ENCODE measurements around the gene GRIK4.
A peak's percentile ranks its signal among the peaks of the same experiment; 100 is the strongest.

GRIK4 gene

GRCh38 chr11:120681434-120682331, 170.1 kb downstream of the GRIK4 start:
- DNase-seq = no peak

- DNase-seq = no peak
Observed at GRCh38 chr11:120682332-120682649, 170.7 kb downstream of the GRIK4 start.

DNA sequence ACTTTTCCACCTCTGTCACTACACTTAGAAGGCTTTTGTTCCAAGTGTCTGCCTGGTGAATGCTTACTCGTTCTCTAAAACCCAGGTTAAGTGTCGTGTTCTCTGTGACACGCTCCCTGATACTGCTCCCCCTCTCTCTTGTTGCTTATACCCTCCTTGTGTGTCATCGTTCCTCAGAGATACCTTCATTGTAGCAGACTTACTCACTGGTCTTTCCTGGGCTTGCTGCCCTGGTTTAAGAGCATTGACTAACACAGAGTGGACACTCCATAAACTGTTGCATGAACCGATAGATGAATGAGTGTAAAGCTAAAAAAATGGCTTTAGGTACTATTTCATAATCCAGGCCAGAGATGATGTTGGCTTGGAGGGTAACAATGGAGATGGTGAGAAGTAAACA, 171.3 kb downstream of the GRIK4 start:
- DNase-seq = peak; percentile 18

- DNase-seq = no peak
Observed at GRCh38 chr11:120686516-120686915, 175.0 kb downstream of the GRIK4 start.

GRCh38 chr11:120688163-120688562, 176.6 kb downstream of the GRIK4 start:
- DNase-seq = no peak

DNA sequence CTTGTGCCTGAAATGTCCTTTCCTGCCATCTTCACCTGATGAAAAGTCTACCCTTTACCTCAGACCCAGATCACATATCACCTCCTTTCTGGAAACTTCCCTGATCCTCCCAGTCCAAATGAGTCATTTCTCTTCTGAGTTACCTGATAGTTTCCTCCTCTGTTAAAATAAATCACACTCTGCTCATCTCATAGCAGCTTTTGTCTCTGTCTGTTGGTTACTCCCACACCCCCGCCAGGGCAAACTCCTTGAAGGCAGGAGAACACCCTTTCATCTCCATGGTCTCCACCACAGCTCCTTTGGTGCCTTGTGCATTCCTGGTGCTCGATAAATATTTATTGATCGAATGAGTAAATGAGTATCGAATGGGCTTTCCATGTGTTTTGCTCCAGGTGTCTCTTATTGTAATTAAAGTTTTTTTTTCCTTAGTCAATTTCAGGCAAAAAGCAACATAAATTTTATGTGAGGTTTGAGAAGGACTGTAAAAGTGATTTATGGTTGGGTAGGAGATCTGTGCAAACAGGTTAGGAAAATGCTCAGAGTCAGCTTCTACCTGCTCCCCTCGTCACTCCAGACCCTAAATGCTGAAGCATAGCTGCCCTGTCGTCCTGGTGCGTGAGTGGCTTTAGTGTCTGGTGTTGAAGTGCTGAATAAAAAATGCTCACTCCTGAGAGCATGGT, 178.2 kb downstream of the GRIK4 start:
- DNase-seq = no peak

DNA sequence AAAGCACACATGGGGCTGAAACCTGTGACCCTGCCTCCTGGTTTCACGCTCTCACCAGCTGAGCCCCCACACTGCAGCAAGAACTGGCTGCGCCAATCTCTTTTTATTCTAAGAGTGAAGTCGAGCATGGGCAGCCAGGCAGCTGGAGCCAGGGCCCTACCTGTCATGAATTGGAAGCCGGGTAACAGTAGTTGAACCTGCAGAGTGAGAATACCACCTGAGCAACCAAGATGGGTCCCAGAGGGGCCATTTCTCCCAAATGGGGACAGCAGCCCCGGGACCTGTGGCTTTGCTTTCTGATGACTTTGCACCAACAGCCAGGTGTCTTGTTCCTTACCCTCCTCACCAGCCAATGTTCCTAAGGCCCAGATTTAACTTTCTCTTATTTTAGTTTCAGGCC, 178.9 kb downstream of the GRIK4 start:
- DNase-seq = no peak

DNA sequence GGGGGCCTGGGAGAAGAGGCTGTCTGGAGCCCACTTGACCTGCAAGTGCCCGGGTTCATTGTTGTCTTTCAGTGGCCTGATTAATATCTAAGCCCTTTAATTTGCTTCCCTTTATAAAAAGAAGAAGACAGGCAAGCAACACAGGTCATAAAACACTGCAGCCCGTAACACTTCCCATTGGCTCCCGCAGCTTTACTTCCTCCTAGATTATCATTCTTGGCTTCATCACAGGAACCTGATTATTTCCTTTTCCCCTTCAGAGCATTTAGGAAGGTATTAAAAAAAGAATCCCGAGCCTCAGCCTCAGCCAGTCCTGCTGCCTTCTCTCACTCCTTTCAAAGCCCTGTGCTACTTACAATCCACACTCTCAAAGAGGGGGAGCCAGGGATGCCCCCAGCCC, 183.2 kb downstream of the GRIK4 start:
- DNase-seq = no peak

DNA sequence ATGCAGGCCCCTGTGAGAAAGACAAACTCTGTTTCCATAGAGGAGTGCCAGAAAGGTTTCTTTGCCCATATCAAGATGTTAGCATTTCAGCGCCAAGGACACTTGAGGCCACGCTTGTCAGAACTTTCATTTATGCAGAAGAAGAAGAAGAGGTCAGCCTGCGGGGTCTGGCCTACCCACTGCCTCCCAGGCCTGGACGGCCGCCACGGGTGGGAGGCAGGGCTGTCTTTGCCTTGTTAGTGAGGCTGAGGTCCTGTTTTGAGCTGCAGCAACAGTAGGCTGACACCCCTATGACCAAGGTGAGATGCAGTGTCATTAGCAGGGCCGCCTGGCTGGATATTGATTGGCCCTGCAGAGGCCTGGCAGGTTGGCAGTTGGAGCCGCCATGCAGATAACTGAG, 183.9 kb downstream of the GRIK4 start:
- DNase-seq = no peak

GRCh38 chr11:120695939-120696338, 184.4 kb downstream of the GRIK4 start:
- DNase-seq = no peak

GRCh38 chr11:120696597-120697218, 185.2 kb downstream of the GRIK4 start:
- no peak for DNase-seq

- DNase-seq = no peak
Observed at GRCh38 chr11:120698918-120699317, 187.4 kb downstream of the GRIK4 start.

DNA sequence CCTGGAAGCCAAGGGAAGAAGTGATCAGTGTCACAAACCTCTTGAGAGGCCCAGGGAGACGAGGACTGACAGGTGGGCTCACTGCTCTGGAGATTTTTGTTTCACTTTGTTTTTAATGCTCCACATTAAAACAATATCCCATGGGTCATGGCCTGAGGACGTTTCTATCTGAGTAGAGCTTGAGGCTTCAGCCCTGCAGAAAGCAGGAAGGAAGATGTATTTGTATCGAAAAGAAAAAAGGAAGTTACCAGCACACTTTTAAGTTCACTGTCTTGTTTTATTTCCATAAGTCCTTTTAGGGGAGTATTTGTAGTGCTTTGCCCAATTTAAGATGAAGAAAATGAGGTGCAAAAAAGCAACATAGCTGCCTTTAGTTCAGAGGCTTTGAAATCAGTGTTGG, 191.1 kb downstream of the GRIK4 start:
- no peak for DNase-seq

- DNase-seq = no peak
Observed at GRCh38 chr11:120703358-120704152, 192.0 kb downstream of the GRIK4 start.

DNA sequence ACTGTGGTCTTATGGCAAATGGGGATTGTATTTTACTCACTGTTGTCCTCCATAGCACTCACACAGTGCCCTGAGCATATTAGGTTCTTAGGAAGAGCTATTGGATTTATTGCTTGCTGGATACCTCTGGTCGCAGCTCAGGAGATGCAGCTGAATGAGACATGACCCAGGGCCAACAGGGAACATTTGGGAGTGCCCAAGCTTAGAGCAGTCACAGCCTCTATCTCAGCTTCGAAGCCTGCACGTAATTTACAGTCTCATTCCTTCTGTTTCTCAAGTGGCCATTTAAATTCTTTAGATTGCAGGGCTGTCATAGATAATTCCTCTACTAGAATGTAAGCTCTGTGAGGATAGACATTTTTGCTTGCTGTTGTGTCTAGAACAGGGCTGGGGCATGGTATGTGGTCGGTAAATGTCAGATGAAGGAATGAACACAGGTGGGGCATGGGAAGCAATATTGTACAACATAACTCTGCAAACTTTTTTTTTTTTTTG, 192.8 kb downstream of the GRIK4 start:
- no peak for DNase-seq

DNA sequence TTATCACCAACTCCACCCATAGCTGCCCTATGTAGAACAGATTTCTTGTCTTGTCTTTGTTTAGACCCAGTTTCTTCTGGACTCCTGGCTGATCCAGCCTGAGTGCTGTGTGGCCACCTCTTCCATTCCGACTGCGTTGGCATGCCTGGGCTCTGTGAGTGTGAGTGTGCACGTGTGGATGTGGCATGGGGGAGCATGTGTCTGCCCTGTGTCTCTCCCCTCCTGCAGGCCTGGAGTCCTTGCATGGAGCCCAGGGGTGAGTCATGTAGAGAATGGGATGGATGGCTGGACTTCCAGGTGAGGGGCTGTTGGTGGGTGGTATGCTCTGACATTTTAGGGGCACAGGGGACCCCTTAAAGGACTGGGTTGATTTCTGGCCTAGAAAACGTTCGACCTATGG, 194.7 kb downstream of the GRIK4 start:
- no peak for DNase-seq

GRCh38 chr11:120707098-120707497, 195.6 kb downstream of the GRIK4 start:
- no peak for DNase-seq

- no peak for DNase-seq
Observed at GRCh38 chr11:120707663-120708062, 196.1 kb downstream of the GRIK4 start.

DNA sequence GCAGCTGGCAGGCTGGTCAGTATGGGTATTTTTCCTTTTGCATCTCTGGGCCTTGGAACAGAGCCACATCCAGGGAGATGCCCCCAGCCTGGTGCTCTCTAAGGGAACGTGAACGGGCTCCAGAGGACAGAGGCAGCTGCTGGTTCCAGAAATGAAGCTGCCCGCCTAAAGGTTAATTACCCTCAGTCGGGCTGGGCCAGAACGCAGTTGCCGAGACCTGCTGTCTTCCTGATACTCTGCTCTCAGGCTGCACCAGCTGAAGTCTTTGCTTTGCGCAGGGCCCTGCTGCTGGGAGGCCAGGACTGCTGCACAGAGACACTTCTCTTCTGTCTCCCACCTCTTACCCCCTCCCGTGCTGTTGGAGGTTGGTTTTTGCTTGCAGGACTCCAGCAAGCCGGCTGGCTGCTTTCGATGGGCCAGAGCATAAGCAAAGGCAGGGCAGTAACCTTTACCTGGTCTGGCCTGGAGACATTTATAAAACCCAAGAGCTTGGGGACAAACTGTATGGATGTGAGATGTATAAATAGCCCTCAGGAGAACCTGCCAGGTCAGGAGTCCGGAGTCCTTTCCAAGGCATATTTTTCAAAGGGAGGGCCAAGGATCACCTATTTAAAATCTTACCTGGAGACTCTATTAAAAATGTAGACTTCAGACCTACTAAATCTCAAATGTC, 197.1 kb downstream of the GRIK4 start:
- DNase-seq = no peak

GRCh38 chr11:120709808-120710207, 198.3 kb downstream of the GRIK4 start:
- DNase-seq = no peak

- peak; percentile 94 for DNase-seq
Observed at GRCh38 chr11:120710354-120711131, 199.0 kb downstream of the GRIK4 start.

- DNase-seq = no peak
Observed at GRCh38 chr11:120712014-120712413, 200.5 kb downstream of the GRIK4 start.
